PC-9 (cell line): ENCODE results near the gene ITSN2. TPM values are rescaled to one million over a fixed set of nuclear protein-coding genes. Genes with fewer than 3 reads are reported as not detected.

Experiments
- BruUV-seq: library from RNA; stranded (reverse); fragments of 400-500 nt; replicated peaks from 2 replicates; lab custom pipeline; 2021; lab: Mats Ljungman, UMichigan
- CTCF ChIA-PET: fragments of 300-600 bp; sonication (Branson Sonifier 250); formaldehyde crosslinking; loops from one replicate; lab custom pipeline; 2022; ENCODE audit warnings: antibody characterized with exemption; lab: Charles Lee
- POLR2A ChIA-PET: fragments of 300-600 bp; sonication (Branson Sonifier 250); formaldehyde crosslinking; loops from one replicate; lab custom pipeline; 2022; ENCODE audit warnings: antibody characterized with exemption; ENCODE audit not compliant: unreplicated experiment; lab: Charles Lee
- DNase-seq, 2 experiments: peaks; one replicate each; pipeline versions ENCODE4 v3.0.0 to v3.0.0-alpha.2; 2015 to 2022; ENCODE audit warnings: mixed read lengths in 1 of 2
- H2AFZ ChIP-seq: fragments of 200-600 bp; sonication (generic); 2 replicates; pipeline ENCODE4 v1.8.1; 2017; ENCODE audit warnings: antibody characterized with exemption
- H3F3A ChIP-seq: fragments of 200-600 bp; sonication (generic); 2 replicates; pipeline ENCODE4 v1.8.1; 2017; ENCODE audit warnings: antibody characterized with exemption, mild to moderate bottlenecking, low read depth; ENCODE audit not compliant: insufficient read depth
- H3K27ac ChIP-seq: fragments of 200-600 bp; sonication (generic); 2 replicates; pipeline ENCODE4 v1.6.1; 2016; ENCODE audit warnings: mixed run types
- H3K27me3 ChIP-seq: fragments of 200-600 bp; sonication (generic); 2 replicates; pipeline ENCODE4 v1.6.1; 2016; ENCODE audit warnings: low read depth, mixed run types; ENCODE audit not compliant: insufficient read depth
- H3K36me3 ChIP-seq: fragments of 200-600 bp; sonication (generic); 2 replicates; pipeline ENCODE4 v1.6.1; 2016; ENCODE audit warnings: low read depth, mixed run types
- H3K4me1 ChIP-seq: fragments of 200-600 bp; sonication (generic); replicated peaks from 2 replicates; pipeline ENCODE4 v1.6.1; 2016; ENCODE audit warnings: mixed run types; ENCODE audit not compliant: insufficient read depth
- H3K4me2 ChIP-seq: fragments of 200-600 bp; sonication (generic); 2 replicates; pipeline ENCODE4 v1.6.1; 2017; ENCODE audit warnings: mixed run types
- H3K4me3 ChIP-seq: fragments of 200-600 bp; sonication (generic); 2 replicates; pipeline ENCODE4 v1.6.1; 2016; ENCODE audit warnings: mixed run types
- H3K79me2 ChIP-seq: fragments of 200-600 bp; sonication (generic); 2 replicates; pipeline ENCODE4 v1.6.1; 2017; ENCODE audit warnings: low read depth, mixed run types
- H3K9me2 ChIP-seq: fragments of 200-600 bp; sonication (generic); 2 replicates; pipeline ENCODE4 v1.8.1; 2017; ENCODE audit warnings: mild to moderate bottlenecking; ENCODE audit not compliant: insufficient read depth
- H3K9me3 ChIP-seq: fragments of 200-600 bp; sonication (generic); 2 replicates; pipeline ENCODE4 v1.8.1; 2016; ENCODE audit warnings: low read depth; ENCODE audit not compliant: insufficient read depth
- H4K20me1 ChIP-seq: fragments of 200-600 bp; sonication (generic); 2 replicates; pipeline ENCODE4 v1.8.1; 2017; ENCODE audit not compliant: insufficient read depth
- CTCF ChIP-seq: fragments of 200-600 bp; sonication (generic); conservative IDR thresholded peaks from 2 replicates; pipeline ENCODE4 v1.6.1; 2017; ENCODE audit warnings: mixed run types, antibody characterized with exemption, mild to moderate bottlenecking, moderate library complexity
- EZH2 ChIP-seq: fragments of 200-600 bp; sonication (generic); IDR thresholded peaks from 2 replicates; pipeline ENCODE4 v1.8.0; 2017; ENCODE audit warnings: antibody characterized with exemption, low read depth
- intact Hi-C: fragments of 100-400 bp; cut with micrococcal nuclease; formaldehyde crosslinking; loops from one replicate; pipeline ENCODE4 v1.10.0; 2022; ENCODE audit not compliant: unreplicated experiment
- total RNA-seq: library from RNA; stranded (reverse); gene quantifications from 2 replicates; pipeline ENCODE4 v1.2.3, GENCODE V29; 2021

The ITSN2 gene
- total RNA-seq, 1 experiment from 2014 or later, result 28.4 TPM

DNA sequence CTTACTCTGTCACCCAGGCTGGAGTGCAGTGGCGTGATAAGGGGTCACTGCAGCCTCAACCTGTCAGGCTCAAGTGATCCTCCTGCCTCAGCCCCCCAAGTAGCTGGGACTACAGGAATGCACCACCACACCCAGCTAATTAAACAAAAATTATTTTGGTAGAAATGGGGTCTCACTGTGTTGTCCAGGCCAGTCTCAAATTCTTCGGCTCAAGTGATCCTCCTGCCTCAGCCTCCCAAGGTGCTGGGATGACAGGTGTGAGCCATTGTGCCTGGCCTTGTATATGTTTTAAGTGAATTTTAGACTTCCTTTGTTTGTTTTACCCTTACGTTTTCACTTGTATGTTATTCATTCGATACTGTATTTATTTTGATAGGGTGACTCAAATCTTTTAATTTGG is 34.7 kb upstream of the ITSN2 start:
- intact Hi-C loops, result no loop called here
- Histone ChIP-seq H2AFZ (no peak overlapping the region), H3K9me2 (no peaks in the 10 kb centered on the region), H3K36me3 (no peaks in the 10 kb centered on the region), H3K27ac (no peak overlapping the region), H3K27me3 (no peaks in the 10 kb centered on the region), H3K4me1 (no peaks in the 10 kb centered on the region), H4K20me1 (no peaks in the 10 kb centered on the region), H3F3A (no peaks in the 10 kb centered on the region; the same call in 1 of the 2 replicates), H3K4me3 (no peak overlapping the region), H3K79me2 (no peaks in the 10 kb centered on the region), H3K4me2 (no peak overlapping the region), H3K9me3 (no peaks in the 10 kb centered on the region)
- no TSS peak for BruUV-seq
- TF ChIP-seq EZH2 (no peak), CTCF (no peak)
- no peak for DNase-seq
- ChIA-PET CTCF (interaction anchor here (0.5 to 0.7 kb wide), 3 partner anchors 347 to 516 kb away, joined by 3 to 18 read pairs (median 7); no protein-coding TSS in a partner anchor), POLR2A (no interaction called here)

GRCh38 chr2:24392542-24393059 is 32.3 kb upstream of the ITSN2 start:
- BruUV-seq, result no TSS peak
- intact Hi-C loops, result no loop called here
- DNase-seq, result no peak
- H3K9me2 ChIP-seq, result no peaks in the 10 kb centered on the region
- no peak overlapping the region for H3K4me2 ChIP-seq
- H3K4me3 ChIP-seq, result no peak overlapping the region
- no peaks in the 10 kb centered on the region for H3K9me3 ChIP-seq
- TF ChIP-seq CTCF, result no peak
- TF ChIP-seq EZH2, result no peak
- POLR2A ChIA-PET, result no interaction called here
- CTCF ChIA-PET, result interaction anchor here (0.7 kb wide), 1 partner anchor 440 kb away, joined by 11 read pairs; no protein-coding TSS in a partner anchor
- H3K27ac ChIP-seq, result no peak overlapping the region
- no peaks in the 10 kb centered on the region for H3K36me3 ChIP-seq
- H3K4me1 ChIP-seq, result no peaks in the 10 kb centered on the region
- no peaks in the 10 kb centered on the region for H3K79me2 ChIP-seq
- no peak overlapping the region for H2AFZ ChIP-seq
- no peaks in the 10 kb centered on the region for H4K20me1 ChIP-seq
- no peaks in the 10 kb centered on the region for H3K27me3 ChIP-seq
- no peaks in the 10 kb centered on the region; the same call in 1 of the 2 replicates for H3F3A ChIP-seq

GRCh38 chr2:24385366-24385765 is 25.0 kb upstream of the ITSN2 start:
- POLR2A ChIA-PET, result no interaction called here
- H3K9me2 ChIP-seq, result no peaks in the 10 kb centered on the region
- TF ChIP-seq CTCF (no peak), EZH2 (no peak)
- no peaks in the 10 kb centered on the region for H3K27me3 ChIP-seq
- H3K4me2 ChIP-seq, result no peak overlapping the region
- no peak overlapping the region for H2AFZ ChIP-seq
- no peak overlapping the region for H3K4me3 ChIP-seq
- H3F3A ChIP-seq, result no peaks in the 10 kb centered on the region
- H3K4me1 ChIP-seq, result no peaks in the 10 kb centered on the region
- intact Hi-C loops, result loop anchor here (10.0 kb wide), 1 partner anchor 401 kb away; no protein-coding TSS in a partner anchor
- DNase-seq, result no peak
- H3K9me3 ChIP-seq, result no peaks in the 10 kb centered on the region
- no peaks in the 10 kb centered on the region for H3K36me3 ChIP-seq
- no peaks in the 10 kb centered on the region for H4K20me1 ChIP-seq
- H3K79me2 ChIP-seq, result no peaks in the 10 kb centered on the region
- no TSS peak for BruUV-seq
- CTCF ChIA-PET, result no interaction called here
- no peak overlapping the region for H3K27ac ChIP-seq
